Measurements from ENCODE around the gene CTNND2. TPM values are rescaled to one million over a fixed set of nuclear protein-coding genes. Genes with fewer than 3 reads are reported as not detected.

CTNND2 gene
- total RNA-seq, 4 donors from 2014 or later, result 1.3 to 2.5 (median 2.1) TPM

DNA sequence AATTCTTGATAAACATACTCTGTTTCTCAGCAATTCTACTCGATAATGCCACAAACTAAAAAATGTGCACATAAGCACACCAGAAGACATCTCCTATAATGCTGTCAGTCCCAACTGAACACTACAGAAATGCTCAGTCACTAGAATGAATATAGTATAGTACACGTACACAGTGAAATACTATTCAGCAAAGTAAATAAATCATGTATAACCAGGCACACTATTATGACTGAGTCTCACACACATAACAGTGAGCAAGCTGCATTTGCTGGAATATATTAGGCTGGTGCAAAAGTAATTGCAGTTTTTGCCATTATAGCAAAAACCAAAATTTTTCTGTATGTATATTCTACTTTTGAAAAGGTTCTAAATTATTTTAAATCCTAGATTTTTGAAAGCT is 310.2 kb downstream of the CTNND2 start:
- H3K4me3 ChIP-seq, result no peak overlapping the region
- no peaks in the 10 kb centered on the region for H3K36me3 ChIP-seq
- H3K9me3 ChIP-seq, result no peaks in the 10 kb centered on the region
- WGBS, result 81% methylated on average over 2 of the region's 2 CpGs
- no peaks in the 10 kb centered on the region for H3K27me3 ChIP-seq
- intact Hi-C loops (cut with DNase I), result no loop called here
- DNase-seq (ENCODE audit: extremely low spot score), result no peak
- peaks cover 0 to 7% (median 0%) of the 10 kb centered on the region in 4 donors for H3K4me1 ChIP-seq
- no peak overlapping the region for H3K27ac ChIP-seq (replicated peaks in 1 of 4)
- TF ChIP-seq POLR2A (IDR thresholded peaks at IDR 0.05; ENCODE audit: low read depth) (no peak), POLR2AphosphoS5 (IDR thresholded peaks at IDR 0.05) (no peak), EP300 (IDR thresholded peaks at IDR 0.05) (no peak)
- TF ChIP-seq, protein P1, sequence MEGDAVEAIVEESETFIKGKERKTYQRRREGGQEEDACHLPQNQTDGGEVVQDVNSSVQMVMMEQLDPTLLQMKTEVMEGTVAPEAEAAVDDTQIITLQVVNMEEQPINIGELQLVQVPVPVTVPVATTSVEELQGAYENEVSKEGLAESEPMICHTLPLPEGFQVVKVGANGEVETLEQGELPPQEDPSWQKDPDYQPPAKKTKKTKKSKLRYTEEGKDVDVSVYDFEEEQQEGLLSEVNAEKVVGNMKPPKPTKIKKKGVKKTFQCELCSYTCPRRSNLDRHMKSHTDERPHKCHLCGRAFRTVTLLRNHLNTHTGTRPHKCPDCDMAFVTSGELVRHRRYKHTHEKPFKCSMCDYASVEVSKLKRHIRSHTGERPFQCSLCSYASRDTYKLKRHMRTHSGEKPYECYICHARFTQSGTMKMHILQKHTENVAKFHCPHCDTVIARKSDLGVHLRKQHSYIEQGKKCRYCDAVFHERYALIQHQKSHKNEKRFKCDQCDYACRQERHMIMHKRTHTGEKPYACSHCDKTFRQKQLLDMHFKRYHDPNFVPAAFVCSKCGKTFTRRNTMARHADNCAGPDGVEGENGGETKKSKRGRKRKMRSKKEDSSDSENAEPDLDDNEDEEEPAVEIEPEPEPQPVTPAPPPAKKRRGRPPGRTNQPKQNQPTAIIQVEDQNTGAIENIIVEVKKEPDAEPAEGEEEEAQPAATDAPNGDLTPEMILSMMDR (IDR thresholded peaks at IDR 0.05), result no peak

DNA sequence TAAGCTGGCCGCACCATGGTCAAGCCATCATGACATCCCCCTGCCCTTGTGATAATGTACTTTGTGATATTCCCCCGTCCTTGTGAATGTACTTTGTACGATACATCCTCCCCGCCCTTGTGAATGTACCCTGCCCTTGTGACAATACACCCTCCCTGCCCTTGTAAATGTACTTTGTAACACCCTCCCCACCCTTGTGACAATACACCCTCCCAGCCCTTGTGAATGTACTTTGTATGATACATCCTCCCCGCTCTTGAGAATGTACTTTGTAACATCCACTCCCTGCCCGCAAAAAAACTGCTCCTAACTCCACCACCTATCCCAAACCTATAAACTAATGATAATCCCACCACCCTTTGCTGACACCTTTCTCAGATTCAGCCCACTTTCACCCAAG is 313.8 kb downstream of the CTNND2 start:
- Histone ChIP-seq H3K27ac (replicated peaks in 1 of 4) (no peak overlapping the region), H3K4me3 (no peak overlapping the region), H3K4me1 (peaks cover 0 to 7% (median 0%) of the 10 kb centered on the region in 4 donors), H3K9me3 (no peaks in the 10 kb centered on the region), H3K27me3 (no peaks in the 10 kb centered on the region), H3K36me3 (no peaks in the 10 kb centered on the region)
- TF ChIP-seq EP300 (IDR thresholded peaks at IDR 0.05) (no peak), POLR2AphosphoS5 (IDR thresholded peaks at IDR 0.05) (no peak), POLR2A (IDR thresholded peaks at IDR 0.05; ENCODE audit: low read depth) (no peak)
- TF ChIP-seq, protein P1 (IDR thresholded peaks at IDR 0.05), result no peak
- DNase-seq (ENCODE audit: extremely low spot score), result no peak
- WGBS, result 85% methylated on average over 6 of the region's 6 CpGs
- intact Hi-C loops (cut with DNase I), result no loop called here

DNA sequence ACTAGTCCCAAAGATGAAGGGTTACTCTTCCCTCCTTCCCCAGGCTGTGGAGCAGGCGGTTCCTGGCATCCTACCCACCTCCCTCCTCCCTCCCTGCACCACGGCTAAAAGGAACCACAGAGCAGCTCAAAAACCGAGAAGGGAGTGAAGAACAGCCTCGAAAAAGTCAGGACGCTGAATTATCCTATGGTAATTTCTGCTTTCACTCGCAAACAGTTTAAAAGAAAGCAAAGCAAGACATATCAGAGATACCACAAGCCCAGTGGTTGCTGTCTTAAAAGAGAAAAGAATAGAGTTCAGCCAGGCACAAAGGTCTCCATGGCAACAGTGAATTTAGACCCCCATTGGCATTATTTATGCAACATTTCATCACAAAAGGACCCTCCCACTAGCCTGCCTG is 315.4 kb downstream of the CTNND2 start:
- TF ChIP-seq, protein P1 (IDR thresholded peaks at IDR 0.05), result no peak
- TF ChIP-seq POLR2A (IDR thresholded peaks at IDR 0.05; ENCODE audit: low read depth) (no peak), EP300 (IDR thresholded peaks at IDR 0.05) (no peak), POLR2AphosphoS5 (IDR thresholded peaks at IDR 0.05) (no peak)
- intact Hi-C loops (cut with DNase I), result no loop called here
- DNase-seq (ENCODE audit: extremely low spot score), result no peak
- Histone ChIP-seq H3K27ac (replicated peaks in 1 of 4) (no peak overlapping the region), H3K27me3 (no peaks in the 10 kb centered on the region), H3K4me1 (no peaks in the 10 kb centered on the region), H3K9me3 (no peaks in the 10 kb centered on the region), H3K4me3 (peak overlapping the region in 2 of 4 donors; percentile 12 to 28), H3K36me3 (no peaks in the 10 kb centered on the region)
- WGBS, result 10% methylated on average over 6 of the region's 6 CpGs

DNA sequence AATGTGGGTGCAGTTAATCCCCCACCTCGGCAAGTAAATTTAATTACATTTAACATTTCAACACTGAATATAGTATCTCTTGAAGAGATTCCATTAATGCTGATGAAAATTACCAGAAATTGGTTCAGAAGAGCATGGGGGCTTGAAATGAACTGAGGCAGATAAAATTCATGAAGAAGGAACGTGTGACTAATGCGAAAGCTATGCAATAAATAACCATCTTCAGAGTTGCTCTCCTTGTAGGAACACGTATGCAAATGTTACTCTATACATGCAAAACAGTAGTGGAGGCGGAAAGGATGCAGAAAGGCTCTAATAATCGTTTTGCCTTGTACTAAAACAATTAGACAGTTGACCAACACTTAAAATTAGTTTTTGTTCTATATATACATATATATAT is 320.2 kb downstream of the CTNND2 start:
- no peak overlapping the region for H3K27ac ChIP-seq (replicated peaks in 1 of 4)
- H3K4me3 ChIP-seq, result no peak overlapping the region
- H3K36me3 ChIP-seq, result no peaks in the 10 kb centered on the region
- no peak for DNase-seq (ENCODE audit: extremely low spot score)
- 73% methylated on average over 6 of the region's 6 CpGs for WGBS
- no peaks in the 10 kb centered on the region for H3K27me3 ChIP-seq
- intact Hi-C loops (cut with DNase I), result no loop called here
- TF ChIP-seq, protein P1 (IDR thresholded peaks at IDR 0.05), result no peak
- TF ChIP-seq POLR2AphosphoS5 (IDR thresholded peaks at IDR 0.05), result no peak
- no peaks in the 10 kb centered on the region for H3K4me1 ChIP-seq
- H3K9me3 ChIP-seq, result no peaks in the 10 kb centered on the region

DNA sequence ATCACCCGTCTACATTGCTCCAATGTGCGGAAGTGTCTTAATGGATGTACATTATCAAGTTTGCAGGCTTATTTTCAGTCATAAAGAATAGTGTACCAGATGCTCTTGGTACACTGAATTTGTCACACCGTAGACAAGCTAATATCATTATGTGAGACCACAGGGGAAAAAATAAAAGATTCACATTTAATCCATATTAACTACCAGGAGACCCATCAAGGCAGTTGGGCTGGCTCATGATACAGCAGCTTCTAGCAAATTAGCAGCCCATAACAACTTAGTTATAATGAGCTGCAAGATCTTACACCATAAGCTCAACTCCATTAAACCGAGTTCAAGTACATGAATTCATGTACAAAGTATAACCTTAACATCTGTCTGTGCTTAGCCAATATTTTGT is 324.9 kb downstream of the CTNND2 start:
- intact Hi-C loops (cut with DNase I), result no loop called here
- H3K36me3 ChIP-seq, result no peaks in the 10 kb centered on the region
- H3K27ac ChIP-seq (replicated peaks in 1 of 4), result no peak overlapping the region
- H3K4me1 ChIP-seq, result no peaks in the 10 kb centered on the region
- H3K9me3 ChIP-seq, result no peaks in the 10 kb centered on the region
- TF ChIP-seq POLR2AphosphoS5 (IDR thresholded peaks at IDR 0.05), result no peak
- TF ChIP-seq, protein P1 (IDR thresholded peaks at IDR 0.05), result no peak
- no peaks in the 10 kb centered on the region for H3K27me3 ChIP-seq
- 89% methylated on average over 4 of the region's 4 CpGs for WGBS
- no peak overlapping the region for H3K4me3 ChIP-seq
- DNase-seq (ENCODE audit: extremely low spot score), result no peak

Data from esophagus muscularis mucosa (tissue), 4 donors.